ENCODE measurements around the gene POU3F1.

The POU3F1 gene

DNA sequence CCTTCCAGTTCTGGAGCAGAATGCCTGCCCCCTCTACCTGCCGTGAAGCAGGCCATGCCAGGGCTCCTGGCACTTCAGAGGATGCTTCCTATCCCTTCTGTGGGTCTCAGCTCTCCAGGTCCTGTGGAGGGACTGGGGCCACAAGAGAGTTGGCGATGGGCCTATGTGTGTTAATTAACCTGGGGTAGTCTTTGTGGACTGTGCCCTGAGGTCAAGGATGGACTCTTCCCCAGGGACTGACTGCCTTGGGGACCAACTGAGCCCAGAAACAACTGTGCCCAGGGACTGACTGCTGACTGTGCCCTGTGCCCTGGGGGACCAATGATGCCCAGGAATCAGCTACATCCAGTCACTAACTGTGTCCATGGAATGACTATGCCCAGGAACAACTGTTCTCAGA, 37.5 kb upstream of the POU3F1 start:
- no peak for DNase-seq (ENCODE audit: low spot score)
- in situ Hi-C loops (cut with MboI; ENCODE audit: low pct_unique_long_range_greater_than_20kb, low sequenced_read_pairs, unreplicated experiment), result no loop called here
- TF ChIP-seq, protein P1, sequence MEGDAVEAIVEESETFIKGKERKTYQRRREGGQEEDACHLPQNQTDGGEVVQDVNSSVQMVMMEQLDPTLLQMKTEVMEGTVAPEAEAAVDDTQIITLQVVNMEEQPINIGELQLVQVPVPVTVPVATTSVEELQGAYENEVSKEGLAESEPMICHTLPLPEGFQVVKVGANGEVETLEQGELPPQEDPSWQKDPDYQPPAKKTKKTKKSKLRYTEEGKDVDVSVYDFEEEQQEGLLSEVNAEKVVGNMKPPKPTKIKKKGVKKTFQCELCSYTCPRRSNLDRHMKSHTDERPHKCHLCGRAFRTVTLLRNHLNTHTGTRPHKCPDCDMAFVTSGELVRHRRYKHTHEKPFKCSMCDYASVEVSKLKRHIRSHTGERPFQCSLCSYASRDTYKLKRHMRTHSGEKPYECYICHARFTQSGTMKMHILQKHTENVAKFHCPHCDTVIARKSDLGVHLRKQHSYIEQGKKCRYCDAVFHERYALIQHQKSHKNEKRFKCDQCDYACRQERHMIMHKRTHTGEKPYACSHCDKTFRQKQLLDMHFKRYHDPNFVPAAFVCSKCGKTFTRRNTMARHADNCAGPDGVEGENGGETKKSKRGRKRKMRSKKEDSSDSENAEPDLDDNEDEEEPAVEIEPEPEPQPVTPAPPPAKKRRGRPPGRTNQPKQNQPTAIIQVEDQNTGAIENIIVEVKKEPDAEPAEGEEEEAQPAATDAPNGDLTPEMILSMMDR (IDR thresholded peaks at IDR 0.05; ENCODE audit: extremely low read depth, insufficient read depth, missing control alignments), result no peak

DNA sequence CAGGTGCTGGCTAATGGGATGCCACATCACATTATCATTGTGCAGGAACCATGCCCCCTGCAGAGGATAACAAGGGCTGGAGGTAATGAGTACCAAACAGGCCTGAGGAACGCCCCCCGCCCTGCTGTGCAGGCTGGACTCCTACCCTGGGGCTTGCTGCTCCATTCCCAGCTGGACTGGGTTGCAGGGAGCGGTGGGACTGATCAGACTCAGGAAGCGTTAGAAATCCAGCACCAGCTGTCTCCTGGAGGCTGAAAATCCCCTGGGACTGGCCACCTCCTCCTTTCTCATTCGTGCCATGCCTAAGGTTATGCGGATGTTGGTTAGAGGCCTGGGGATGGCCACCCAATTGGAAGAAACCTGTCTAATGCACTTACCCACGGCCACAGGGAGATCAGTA, 36.9 kb upstream of the POU3F1 start:
- in situ Hi-C loops (cut with MboI; ENCODE audit: low pct_unique_long_range_greater_than_20kb, low sequenced_read_pairs, unreplicated experiment), result no loop called here
- TF ChIP-seq, protein P1 (IDR thresholded peaks at IDR 0.05; ENCODE audit: extremely low read depth, insufficient read depth, missing control alignments), result no peak
- DNase-seq (ENCODE audit: low spot score), result no peak

DNA sequence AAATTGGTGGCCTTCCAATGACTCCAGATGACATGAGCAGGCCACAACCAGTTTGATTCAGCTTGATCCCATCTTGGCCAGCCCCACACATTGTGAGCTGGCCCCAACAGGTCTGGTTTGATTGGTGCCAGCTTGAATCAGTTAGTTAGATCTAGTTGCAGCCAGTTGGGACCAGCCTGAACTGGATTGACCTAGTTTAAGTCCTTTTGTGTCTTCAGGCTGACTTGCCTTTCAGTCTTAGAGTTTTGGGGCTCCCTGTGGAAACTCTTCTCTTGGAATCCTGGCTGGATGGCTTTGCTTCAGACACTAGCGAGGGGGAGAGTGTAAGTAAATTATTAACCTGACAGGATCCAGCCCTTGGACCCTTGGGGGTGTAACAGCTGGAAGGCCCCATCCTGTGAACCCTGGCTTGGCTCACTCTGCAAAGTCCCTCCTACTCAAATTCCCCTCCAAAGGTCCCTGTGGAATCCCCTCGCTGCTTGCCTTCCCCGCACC, 36.2 kb upstream of the POU3F1 start:
- in situ Hi-C loops (cut with MboI; ENCODE audit: low pct_unique_long_range_greater_than_20kb, low sequenced_read_pairs, unreplicated experiment), result no loop called here
- TF ChIP-seq, protein P1 (IDR thresholded peaks at IDR 0.05; ENCODE audit: extremely low read depth, insufficient read depth, missing control alignments), result no peak
- DNase-seq (ENCODE audit: low spot score), result no peak

DNA sequence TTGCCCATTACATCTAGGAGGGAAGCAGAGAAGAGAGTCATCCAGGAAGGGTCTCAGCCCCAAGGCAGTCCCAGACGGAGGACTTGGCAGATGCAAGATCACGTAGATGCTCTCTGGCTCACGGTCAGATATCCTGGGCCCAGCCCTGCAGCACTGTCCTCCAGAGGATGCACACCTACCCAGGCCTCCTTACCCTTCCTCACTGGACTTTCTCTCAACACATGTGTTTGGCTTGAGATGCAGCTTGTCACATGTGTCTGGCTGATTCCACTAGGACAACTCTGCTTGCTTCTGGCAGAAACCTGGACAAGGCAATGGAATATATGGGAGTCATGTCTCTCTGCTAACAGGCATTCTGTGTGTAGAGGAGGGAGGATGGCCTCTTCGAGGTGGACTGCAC, 32.4 kb upstream of the POU3F1 start:
- TF ChIP-seq, protein P1 (IDR thresholded peaks at IDR 0.05; ENCODE audit: extremely low read depth, insufficient read depth, missing control alignments), result no peak
- in situ Hi-C loops (cut with MboI; ENCODE audit: low pct_unique_long_range_greater_than_20kb, low sequenced_read_pairs, unreplicated experiment), result no loop called here
- no peak for DNase-seq (ENCODE audit: low spot score)

DNA sequence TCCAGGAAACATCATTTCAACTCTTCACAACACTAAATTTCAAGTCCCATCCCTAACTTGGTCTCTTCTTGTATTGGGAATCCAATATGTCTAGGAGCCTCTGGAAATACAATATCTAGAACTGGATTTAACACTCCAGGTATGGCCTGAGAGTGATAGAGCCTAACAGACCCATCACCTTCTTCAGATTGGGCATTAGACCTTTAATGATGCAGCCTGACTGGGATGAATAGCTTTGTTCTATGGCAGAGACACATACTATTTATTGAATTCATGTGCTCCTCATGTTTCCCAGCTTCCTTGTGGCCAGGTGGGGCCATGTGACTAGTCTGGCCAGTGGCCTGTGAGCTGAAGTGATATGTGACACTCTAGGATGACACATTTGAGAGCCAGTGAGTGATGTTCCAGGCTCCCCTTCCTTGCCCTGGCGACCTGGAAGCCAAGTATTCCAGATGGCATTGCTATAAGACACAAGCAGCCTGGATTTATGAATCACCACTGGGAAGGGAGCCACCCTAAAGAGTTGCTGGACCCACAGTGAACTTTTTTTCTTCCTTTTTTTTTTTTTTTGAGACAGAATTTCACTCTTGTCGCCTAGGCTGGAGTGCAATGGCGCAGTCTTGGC, 31.0 kb upstream of the POU3F1 start:
- no peak for DNase-seq (ENCODE audit: low spot score)
- TF ChIP-seq, protein P1 (IDR thresholded peaks at IDR 0.05; ENCODE audit: extremely low read depth, insufficient read depth, missing control alignments), result no peak
- in situ Hi-C loops (cut with MboI; ENCODE audit: low pct_unique_long_range_greater_than_20kb, low sequenced_read_pairs, unreplicated experiment), result no loop called here

DNA sequence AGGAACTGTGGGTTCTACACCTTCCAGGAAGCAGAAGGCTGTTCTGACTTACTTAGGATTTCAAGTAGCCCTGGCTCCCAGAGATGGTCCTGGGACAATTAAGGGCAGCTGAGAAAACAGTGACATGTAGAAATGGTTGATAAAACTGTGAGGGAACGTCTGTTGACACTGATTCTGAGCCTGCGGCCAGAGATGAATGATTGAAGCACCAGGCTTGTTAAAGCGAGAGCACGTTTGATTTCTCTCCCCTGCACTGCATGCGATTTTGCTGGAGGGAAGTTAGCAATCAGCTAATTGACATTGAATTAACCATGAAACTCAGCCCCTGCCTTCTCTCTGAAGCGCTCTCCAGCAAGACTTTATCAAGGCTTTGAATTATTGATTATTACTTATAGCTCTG, 29.9 kb upstream of the POU3F1 start:
- TF ChIP-seq, protein P1 (IDR thresholded peaks at IDR 0.05; ENCODE audit: extremely low read depth, insufficient read depth, missing control alignments), result no peak
- no peak for DNase-seq (ENCODE audit: low spot score)
- in situ Hi-C loops (cut with MboI; ENCODE audit: low pct_unique_long_range_greater_than_20kb, low sequenced_read_pairs, unreplicated experiment), result no loop called here
